Fibroblast of skin of abdomen (primary cell): Measurements from ENCODE around the gene FAM193A.
"Not testable (repeated sequence)": the region's sequence is repeated elsewhere in the genome, so short reads cannot be mapped to it uniquely, and the experiment has no call there.

Experiments used
- DNase-seq: peaks from one replicate; pipeline ENCODE4 v3.0.0-alpha.2; 2013

FAM193A gene

DNA sequence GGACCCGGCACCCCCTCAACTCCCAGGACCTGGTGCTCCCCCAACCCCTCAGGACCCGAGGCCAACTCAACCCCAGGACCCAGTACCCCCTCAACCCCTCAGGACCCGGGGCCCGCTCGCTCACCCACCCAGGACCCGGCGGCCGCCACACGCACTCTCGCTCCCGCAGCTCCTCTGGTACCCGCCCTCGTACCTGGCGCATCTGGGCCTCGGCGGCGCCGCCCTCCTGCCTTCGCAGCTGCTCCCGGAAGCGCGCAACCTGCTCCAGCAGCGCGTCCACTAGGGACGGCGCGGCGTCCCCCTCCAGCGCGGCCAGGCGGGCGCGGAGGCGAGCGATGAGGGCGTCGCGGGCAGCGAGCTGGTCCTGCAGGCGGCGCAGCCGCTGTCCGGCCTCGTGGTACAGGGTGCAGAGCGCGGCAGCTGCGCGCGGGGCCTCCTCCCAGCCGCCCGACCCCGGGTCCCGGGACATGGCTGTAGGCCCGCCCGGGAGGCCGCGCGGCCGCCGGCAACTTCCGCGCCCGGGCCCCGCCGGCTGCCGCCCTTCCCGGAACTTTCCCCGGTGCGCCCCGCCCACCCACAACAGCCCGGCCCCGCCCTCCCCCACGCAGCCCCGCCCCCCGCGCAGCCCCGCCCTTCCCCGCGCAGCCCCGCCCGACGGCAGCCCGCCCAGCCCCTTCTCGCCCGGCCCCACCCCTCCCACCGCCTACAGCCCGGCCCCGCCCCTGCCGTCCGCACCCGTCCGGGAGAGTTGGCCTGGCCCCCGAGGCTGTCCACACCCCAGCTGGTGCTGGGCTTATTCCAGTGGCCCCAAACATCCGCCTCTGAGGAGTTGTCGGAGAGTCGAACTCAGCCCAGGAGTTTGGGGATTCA lies 219.6 kb downstream of the FAM193A start, which contains the start of gene TNIP2:
TNIP2 (minus strand) TSS at position 516 of the 870 bp plus-strand sequence; CDS start at position 469, 47 bp downstream.
- peak; percentile 76 for DNase-seq

DNA sequence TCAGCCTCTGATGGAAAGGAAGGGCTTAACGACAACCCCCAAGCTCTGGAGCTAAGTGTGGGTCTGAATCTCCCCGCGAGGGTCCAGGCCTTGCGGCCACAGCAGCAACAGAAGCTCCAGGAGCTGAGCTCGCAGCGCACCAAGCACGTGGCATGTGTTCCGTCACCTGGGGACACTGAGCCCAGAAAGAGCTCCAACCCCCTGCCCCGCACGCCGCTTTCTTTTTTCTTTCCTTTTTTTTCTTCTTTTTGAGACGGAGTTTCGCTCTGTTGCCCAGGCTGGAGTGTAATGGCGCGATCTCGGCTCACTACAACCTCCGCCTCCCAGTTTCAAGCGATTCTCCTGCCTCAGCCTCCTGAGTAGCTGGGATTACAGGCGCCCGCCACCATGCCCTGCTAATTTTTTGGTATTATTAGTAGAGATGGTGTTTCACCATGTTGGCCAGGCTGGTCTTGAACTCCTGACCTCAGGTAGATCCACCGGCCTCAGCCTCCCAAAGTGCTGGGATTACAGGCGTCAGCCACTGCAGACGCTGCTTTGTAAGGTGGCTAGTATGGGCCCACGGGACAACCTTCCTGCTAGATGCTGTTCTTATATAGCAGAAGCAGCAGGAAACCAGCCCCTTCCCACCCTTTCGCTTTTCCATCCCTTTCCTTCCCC lies 220.4 kb downstream of the FAM193A start:
- no peak for DNase-seq

DNA sequence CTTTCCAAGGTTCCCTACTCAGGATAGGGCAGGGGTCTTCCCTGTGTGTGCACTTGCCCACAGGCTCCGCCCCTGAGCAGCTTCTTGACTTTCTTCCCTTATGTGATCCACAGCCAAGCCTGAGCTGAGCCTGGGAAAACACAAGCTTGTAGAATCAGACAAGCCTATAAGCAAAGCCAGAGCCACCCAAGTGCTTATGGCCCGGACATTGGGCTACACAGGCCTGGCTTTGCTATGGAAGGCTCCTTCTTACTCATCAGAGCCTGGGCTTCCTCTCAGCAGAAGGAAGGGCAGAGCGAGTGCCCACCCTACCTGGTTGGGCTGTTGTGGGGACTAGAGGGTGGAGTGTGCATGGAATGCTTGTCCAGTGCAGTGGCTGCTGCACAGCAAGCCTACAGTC lies 221.0 kb downstream of the FAM193A start:
- DNase-seq, result no peak

DNA sequence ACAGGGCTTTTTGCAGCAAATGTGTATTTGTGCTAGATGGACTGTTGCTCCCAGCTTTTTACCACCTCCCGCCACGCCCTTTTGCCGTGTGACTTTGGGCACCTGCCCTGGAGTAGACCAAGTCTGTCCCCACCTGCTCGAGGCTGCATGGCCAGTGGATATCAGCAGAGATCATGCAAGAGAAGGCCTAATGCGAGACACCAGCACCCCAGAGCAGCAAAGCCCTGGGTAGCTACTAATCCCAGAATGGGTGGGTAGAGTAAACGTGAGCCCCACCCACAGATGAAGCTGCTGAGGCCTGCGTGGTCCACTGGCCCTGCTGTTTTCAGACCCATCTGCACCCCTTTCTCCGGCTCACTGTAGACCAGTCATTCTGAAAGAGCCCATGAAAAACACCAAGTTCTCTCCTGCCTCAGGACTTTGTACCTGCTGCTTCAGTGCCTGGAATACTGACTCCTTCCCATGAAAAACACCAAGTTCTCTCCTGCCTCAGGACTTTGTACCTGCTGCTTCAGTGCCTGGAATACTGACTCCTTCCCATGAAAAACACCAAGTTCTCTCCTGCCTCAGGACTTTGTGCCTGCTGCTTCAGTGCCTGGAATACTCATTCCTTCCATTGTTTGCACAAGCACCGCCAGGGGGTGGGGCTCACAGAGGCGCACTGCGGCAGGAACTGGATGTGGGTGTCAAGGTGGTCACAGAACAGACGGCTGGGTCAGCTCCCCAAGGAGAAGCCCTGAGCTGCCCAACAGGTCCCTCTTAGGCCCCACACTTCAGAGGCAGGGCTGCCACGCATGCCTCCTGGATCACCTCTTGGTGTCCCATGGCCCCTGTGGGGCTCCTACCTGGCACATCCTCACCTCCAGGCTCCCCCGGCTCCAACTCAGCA lies 224.8 kb downstream of the FAM193A start:
- no peak for DNase-seq

DNA sequence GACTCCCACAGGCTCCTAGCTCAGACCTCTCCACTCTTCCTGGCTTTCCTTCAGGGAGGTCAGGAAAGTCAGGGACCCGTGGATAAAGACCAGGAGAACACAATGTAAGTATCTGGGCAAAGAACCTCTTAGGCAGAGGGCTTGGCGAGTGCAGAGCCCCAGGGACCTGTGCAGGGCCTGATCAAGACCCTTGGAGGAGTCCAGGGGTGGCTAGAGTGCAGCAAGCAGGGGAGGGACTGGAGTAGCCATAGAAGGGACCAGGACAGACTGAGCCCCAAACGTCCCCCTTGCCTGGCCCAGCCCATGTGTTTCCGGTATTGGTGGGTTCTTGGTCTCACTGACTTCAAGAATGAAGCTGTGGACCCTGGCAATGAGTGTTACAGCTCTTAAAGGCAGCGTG lies 225.6 kb downstream of the FAM193A start:
- no peak for DNase-seq

DNA sequence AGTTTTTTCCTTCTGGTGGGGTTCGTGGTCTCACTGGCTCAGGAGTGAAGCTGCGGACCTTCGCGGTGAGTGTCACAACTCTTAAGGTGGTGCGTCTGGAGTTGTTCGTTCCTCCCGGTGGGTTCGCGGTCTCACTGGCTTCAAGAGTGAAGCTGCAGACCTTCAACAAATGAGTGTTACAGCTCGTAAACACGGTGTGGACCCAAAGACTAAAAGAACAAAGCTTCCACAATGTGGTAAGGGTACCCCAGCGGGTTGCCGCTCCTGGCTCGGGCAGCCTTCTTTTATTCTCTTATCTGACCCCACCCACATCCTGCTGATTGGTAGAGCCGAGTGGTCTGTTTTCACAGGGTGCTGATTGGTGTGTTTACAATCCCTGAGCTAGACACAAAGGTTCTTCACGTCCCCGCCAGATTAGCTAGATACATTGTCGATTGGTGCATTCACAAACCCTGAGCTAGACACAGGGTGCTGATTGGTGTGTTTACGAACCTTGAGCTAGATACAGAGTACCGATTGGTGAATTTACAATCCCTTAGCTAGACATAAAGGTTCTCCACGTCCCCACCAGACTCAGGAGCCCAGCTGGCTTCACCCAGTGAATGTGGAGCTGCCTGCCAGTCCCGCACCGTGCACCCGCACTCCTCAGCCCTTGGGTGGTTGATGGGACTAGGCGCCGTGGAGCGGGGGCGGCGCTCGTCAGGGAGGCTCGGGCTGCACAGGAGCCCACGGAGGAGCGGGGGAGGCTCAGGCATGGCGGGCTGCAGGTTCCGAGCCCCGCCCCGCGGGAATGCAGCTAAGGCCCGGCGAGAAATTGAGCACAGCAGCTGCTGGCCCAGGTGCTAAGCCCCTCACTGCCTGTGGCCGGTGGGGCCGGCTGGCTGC lies 226.3 kb downstream of the FAM193A start:
- not testable (repeated sequence) for DNase-seq

DNA sequence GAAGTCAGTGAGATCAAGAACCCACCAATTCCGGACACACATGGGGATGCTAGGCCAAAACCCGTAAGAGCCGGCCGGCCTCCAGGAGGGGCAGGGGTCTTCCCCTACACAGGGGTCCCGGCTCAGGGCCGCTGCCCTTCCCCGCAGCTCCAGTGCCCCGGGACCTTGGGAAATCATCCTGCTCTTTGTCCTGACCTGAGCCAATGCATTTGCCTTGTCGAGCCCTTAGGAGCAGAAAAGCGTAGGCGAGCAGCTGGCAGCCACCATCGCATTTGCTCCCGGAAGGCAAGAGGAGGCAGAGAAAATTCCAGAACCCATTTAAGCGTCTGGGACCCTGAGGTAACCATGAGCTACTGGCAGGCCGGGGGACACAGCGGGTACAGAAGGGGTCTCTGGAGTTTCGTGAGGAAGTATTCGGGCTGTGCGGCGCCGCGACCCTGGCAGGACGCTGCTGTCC lies 227.1 kb downstream of the FAM193A start:
- no peak for DNase-seq

DNA sequence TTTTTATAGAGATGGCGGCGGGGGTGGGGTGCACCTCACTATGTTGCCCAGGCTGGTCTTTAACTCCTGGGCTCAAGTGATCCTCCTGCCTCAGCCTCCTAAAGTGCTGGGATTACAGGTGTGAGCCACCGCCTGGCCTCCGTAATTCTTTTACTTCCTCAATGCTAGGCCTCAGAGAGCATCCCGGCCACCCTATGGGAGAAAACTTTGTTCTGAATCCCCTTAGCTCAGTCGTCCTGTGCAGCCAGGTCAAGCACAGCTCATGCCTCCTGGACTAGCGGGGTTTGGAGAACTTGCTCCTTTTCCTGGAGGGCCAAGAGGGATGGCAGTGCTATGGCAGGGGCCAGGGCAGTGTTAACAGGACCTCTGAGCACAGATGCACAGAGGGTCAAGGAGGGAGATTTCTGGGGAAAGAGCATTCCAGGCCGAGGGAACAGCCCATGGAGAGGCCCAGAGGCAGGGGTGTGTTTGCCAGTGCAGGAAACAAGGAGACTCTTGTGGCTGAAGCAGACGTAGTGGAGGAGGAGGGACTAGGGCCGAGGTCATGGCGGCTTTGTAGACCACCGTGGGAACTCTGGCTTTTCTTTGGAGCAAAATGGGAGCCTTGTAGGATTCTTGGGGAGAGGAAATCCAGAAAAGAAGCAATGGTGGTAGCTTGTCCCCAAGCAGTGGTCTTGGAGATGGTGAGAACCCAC lies 229.5 kb downstream of the FAM193A start:
- no peak for DNase-seq

DNA sequence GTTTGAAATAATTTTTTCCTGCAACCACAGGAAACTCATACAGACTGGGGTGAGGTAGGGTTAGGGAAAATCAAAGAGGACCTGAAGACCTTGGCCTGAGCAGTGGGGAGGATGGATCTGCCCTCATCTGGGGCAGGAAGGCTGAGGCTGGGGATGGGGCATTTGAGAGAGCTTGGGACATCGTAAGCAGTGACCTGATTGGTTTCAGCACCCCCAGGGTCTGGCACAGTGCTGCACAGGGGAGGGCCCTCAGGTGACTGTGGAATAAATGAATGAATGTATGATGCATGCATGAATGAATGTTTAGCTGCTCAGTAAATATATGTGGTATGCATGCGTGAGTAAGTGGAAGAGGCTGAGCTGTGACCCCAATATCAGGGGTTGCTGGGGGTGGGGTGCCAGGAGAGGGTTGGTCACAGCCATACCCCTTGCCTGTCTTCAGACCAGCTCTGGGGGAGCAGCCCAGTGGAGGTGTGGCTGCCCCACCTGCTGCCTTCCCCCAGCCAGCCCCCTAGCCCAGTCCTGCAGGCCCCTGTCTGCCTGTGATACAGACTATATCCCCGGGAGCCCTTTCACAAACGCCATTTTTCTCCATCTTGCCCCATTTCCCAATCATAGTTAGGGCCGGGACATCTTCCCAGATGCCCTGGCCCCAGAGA lies 230.7 kb downstream of the FAM193A start:
- DNase-seq, result no peak

DNA sequence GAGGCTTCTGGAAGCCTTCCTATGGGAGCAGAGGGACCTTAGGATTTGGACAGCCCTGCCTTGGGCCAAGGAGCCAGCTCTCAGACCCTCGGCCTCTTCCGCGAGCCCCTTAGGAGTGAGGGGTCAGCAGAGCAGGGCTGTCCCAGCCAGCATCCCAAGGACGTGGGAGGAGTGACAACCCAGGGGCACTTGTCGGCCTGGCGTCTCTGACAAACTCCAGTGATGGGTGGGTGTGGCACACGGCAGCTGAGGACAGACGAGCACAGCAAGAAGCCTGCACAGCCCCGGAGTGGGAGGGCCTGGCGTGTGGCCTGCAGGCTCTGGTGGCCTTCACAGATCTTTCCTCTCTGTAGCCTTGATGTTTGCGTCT lies 231.2 kb downstream of the FAM193A start:
- no peak for DNase-seq

DNA sequence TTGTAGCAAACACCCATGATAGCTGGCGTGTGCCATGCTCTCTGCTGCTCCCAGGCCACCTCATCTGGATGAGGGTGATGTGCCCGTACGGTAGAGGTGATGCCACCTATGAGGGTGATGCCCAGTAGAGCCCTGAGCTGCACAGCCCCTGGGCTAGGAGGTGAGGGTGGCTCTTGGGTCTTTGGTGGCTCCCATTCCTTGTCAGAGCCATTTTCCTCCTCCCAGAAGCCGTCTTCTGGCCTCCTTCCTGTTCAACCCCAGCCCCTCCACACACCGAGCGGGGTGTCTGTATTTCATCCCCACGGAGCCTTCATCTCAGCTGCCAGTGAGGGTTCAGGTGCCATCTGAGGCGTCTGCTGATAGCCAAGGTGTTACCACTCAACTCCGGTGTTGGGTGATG lies 231.7 kb downstream of the FAM193A start:
- no peak for DNase-seq

DNA sequence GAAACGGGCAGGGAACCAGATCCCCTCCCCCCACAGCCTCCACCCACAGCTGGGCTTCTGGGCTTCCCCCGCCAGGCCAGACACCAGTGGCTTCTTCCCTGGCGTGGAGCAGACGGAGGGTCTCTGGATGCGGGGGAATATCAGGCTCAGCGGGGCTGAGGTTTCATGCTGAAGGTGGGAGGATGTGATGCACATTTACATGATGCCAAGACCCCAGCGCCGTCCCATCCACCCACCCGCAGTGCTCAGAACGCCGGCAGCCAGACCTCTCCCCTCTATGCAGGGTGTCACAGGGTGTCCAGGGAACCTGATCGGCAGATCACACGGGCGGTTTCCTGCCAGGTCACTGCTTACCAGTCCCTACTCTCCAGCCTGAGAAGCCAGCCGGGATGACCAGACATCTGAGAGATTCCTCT lies 232.5 kb downstream of the FAM193A start:
- DNase-seq, result no peak

DNA sequence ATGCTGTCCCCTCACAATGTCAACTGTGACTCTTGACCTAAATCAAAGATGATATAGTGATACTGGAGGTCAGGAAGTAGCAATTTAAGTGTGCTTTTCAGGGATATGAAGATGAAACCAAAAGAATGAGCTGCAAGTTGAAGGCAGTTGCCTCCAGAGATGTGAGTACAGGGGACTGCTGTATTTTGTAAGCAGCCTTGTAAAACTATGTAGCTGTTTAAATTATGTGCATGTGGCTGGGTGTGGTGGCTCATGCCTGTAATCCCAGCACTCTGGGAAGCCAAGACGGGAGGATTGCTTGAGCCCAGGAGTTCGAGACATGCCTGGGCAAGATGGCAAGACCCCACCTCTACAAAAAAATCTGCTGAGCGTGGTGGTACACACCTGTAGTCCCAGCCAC lies 234.8 kb downstream of the FAM193A start:
- no peak for DNase-seq

DNA sequence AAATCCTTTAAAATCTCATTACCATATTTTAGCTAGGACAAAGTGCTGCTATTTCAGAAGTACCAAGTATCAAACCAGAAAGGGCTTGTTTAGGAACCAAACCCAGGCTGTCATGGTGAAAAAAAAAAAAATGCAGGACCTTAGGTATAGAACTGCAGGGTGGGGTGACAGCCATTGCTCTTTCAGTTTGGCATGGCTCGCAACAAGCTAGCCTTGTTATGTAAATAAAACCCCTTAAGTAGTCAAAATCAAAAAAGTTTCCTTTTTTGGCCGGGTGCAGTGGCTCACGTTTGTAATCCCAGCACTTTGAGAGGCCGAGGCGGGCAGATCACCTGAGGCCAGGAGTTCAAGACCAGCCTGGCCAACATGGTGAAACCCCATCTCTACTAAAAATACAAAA lies 244.2 kb downstream of the FAM193A start:
- DNase-seq, result not testable (repeated sequence)

DNA sequence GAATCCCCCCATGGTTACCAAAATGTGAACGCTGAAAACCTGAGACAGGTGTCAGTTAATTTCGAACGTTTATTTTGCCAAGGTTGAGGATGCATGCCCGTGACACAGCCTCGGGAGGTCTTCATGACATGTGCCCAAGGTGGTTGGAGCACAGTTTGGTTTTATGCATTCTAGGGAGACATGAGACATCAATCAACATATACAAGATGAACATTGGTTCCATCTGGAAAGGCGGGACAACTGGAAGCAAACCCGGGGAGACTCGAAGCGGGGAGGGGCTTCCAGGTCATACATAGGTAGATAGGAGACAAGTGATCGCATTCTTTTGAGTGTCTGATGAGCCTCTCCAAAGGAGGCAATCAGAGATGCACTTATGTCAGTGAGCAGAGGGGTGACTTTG lies 245.5 kb downstream of the FAM193A start:
- no peak for DNase-seq
